HFF-Myc (cell line): Measurements from ENCODE around the gene WNT3.

Source experiments
- DNase-seq: peaks from one replicate; pipeline ENCODE4 v3.0.0-alpha.2; 2011; ENCODE audit warnings: low read depth; ENCODE audit errors: extremely low read depth
- H3K4me3 ChIP-seq: replicated peaks from 2 replicates; pipeline ENCODE4 v1.5.1; 2011; ENCODE audit warnings: low read depth, mild to moderate bottlenecking, control low read depth, low read length
- CTCF ChIP-seq: IDR thresholded peaks from 2 replicates; pipeline ENCODE4 v1.5.1; 2012; ENCODE audit warnings: mild to moderate bottlenecking, low read depth, low read length, control low read depth; ENCODE audit errors: missing control alignments

The WNT3 gene

GRCh38 chr17:46831573-46832330 lies 13.3 kb upstream of the WNT3 start:
- no peak for TF ChIP-seq CTCF
- DNase-seq = no peak
- no peak overlapping the region for H3K4me3 ChIP-seq

GRCh38 chr17:46827274-46827673 lies 8.8 kb upstream of the WNT3 start:
- no peak overlapping the region for H3K4me3 ChIP-seq
- no peak for TF ChIP-seq CTCF

GRCh38 chr17:46826116-46826515 lies 7.6 kb upstream of the WNT3 start:
- no peak overlapping the region for H3K4me3 ChIP-seq
- DNase-seq = no peak
- TF ChIP-seq CTCF = no peak

More at GRCh38 chr17:46827274-46827673, 8.8 kb upstream of the WNT3 start:
- DNase-seq = no peak

- no peak overlapping the region for H3K4me3 ChIP-seq
- TF ChIP-seq CTCF = no peak
- DNase-seq = no peak
Measured at GRCh38 chr17:46823657-46824056, 5.2 kb upstream of the WNT3 start.

- TF ChIP-seq CTCF = peak; percentile 79
Measured at GRCh38 chr17:46822388-46822921, 4.0 kb upstream of the WNT3 start.

GRCh38 chr17:46821482-46822387 lies 3.2 kb upstream of the WNT3 start:
- no peak overlapping the region for H3K4me3 ChIP-seq
- no peak for TF ChIP-seq CTCF

More at GRCh38 chr17:46822388-46822921, 4.0 kb upstream of the WNT3 start:
- H3K4me3 ChIP-seq = no peak overlapping the region
- no peak for DNase-seq

More at GRCh38 chr17:46821482-46822387, 3.2 kb upstream of the WNT3 start:
- no peak for DNase-seq
